Progenitor cell of endocrine pancreas (in vitro differentiated cells): ENCODE measurements around the gene ZBTB20. TPM values are rescaled to one million over a fixed set of nuclear protein-coding genes. Genes with fewer than 3 reads are reported as not detected.

Source experiments
- DNase-seq: peaks from one replicate; pipeline ENCODE4 v3.0.0; 2021; ENCODE audit warnings: low spot score; ENCODE audit not compliant: unreplicated experiment
- H3K27ac Mint-ChIP-seq: 2 replicates; pipeline ENCODE4 v1.8.0; 2021; ENCODE audit warnings: mild to moderate bottlenecking, moderate library complexity, mixed read lengths
- H3K27me3 Mint-ChIP-seq: 2 replicates; pipeline ENCODE4 v1.8.0; 2021; ENCODE audit warnings: mixed read lengths
- H3K36me3 Mint-ChIP-seq: 2 replicates; pipeline ENCODE4 v1.8.0; 2022; ENCODE audit warnings: mixed read lengths; ENCODE audit not compliant: insufficient read depth
- H3K4me1 Mint-ChIP-seq: 2 replicates; pipeline ENCODE4 v1.8.0; 2021; ENCODE audit warnings: low read depth, mixed read lengths
- H3K4me3 Mint-ChIP-seq: 2 replicates; pipeline ENCODE4 v1.8.0; 2021; ENCODE audit warnings: low read depth, mild to moderate bottlenecking, moderate library complexity, mixed read lengths
- H3K9me3 Mint-ChIP-seq: 2 replicates; pipeline ENCODE4 v1.8.0; 2021; ENCODE audit warnings: low read depth, mixed read lengths
- CTCF ChIP-seq: fragments of 200-600 bp; sonication (generic); IDR thresholded peaks from one replicate; pipeline ENCODE4 v1.5.0; 2021; ENCODE audit warnings: antibody characterized with exemption, mild to moderate bottlenecking; ENCODE audit not compliant: unreplicated experiment
- total RNA-seq: library from RNA; stranded (reverse); gene quantifications from 2 replicates; pipeline ENCODE4 v1.2.1, GENCODE V29; 2021

ZBTB20 gene
- total RNA-seq, 1 donor from 2014 or later, result 27.3 TPM

GRCh38 chr3:114727373-114727772, 419.7 kb downstream of the ZBTB20 start:
- H3K27me3 Mint-ChIP-seq, result no peaks in the 10 kb centered on the region

GRCh38 chr3:114725966-114726365, 421.1 kb downstream of the ZBTB20 start:
- peaks cover 2% of the 10 kb centered on the region for H3K36me3 Mint-ChIP-seq
- no peaks in the 10 kb centered on the region for H3K27me3 Mint-ChIP-seq
- DNase-seq, result no peak
- H3K27ac Mint-ChIP-seq, result no peak overlapping the region
- H3K4me3 Mint-ChIP-seq, result no peak overlapping the region
- no peaks in the 10 kb centered on the region for H3K9me3 Mint-ChIP-seq
- peaks cover 2% of the 10 kb centered on the region for H3K4me1 Mint-ChIP-seq
- TF ChIP-seq CTCF, result no peak

More at GRCh38 chr3:114727373-114727772, 419.7 kb downstream of the ZBTB20 start:
- Mint-ChIP-seq H3K9me3 (no peaks in the 10 kb centered on the region), H3K4me1 (peaks cover 2% of the 10 kb centered on the region), H3K4me3 (no peak overlapping the region), H3K27ac (no peak overlapping the region), H3K36me3 (peaks cover 2% of the 10 kb centered on the region)
- no peak for TF ChIP-seq CTCF
- no peak for DNase-seq

- Mint-ChIP-seq H3K36me3 (peaks cover 2% of the 10 kb centered on the region), H3K9me3 (no peaks in the 10 kb centered on the region), H3K4me1 (peaks cover 23% of the 10 kb centered on the region), H3K27me3 (no peaks in the 10 kb centered on the region), H3K4me3 (no peak overlapping the region), H3K27ac (no peak overlapping the region)
- DNase-seq, result no peak
- TF ChIP-seq CTCF, result no peak
These were observed 424.6 kb downstream of the ZBTB20 start for GRCh38 chr3:114722530-114722929.

GRCh38 chr3:114721864-114722263, 425.2 kb downstream of the ZBTB20 start:
- no peaks in the 10 kb centered on the region for H3K9me3 Mint-ChIP-seq
- H3K4me1 Mint-ChIP-seq, result peaks cover 30% of the 10 kb centered on the region
- TF ChIP-seq CTCF, result no peak
- no peak for DNase-seq
- no peaks in the 10 kb centered on the region for H3K27me3 Mint-ChIP-seq
- no peak overlapping the region for H3K27ac Mint-ChIP-seq
- H3K4me3 Mint-ChIP-seq, result no peak overlapping the region
- peaks cover 2% of the 10 kb centered on the region for H3K36me3 Mint-ChIP-seq

GRCh38 chr3:114721209-114721608, 425.9 kb downstream of the ZBTB20 start:
- Mint-ChIP-seq H3K9me3 (no peaks in the 10 kb centered on the region), H3K27me3 (no peaks in the 10 kb centered on the region), H3K36me3 (peaks cover 2% of the 10 kb centered on the region), H3K27ac (peak overlapping the region; percentile 20), H3K4me3 (no peak overlapping the region), H3K4me1 (peaks cover 36% of the 10 kb centered on the region)
- no peak for DNase-seq
- no peak for TF ChIP-seq CTCF
